Measurements from ENCODE around the gene DCPS. TPM values are rescaled to one million over a fixed set of nuclear protein-coding genes. Genes with fewer than 3 reads are reported as not detected.
A peak's percentile ranks its signal among the peaks of the same experiment; 100 is the strongest.

Gene DCPS
- total and polyA plus RNA-seq, 2 of the 4 experiments (the other 2 are of a cell fraction), result 19.7 to 34.8 TPM

DNA sequence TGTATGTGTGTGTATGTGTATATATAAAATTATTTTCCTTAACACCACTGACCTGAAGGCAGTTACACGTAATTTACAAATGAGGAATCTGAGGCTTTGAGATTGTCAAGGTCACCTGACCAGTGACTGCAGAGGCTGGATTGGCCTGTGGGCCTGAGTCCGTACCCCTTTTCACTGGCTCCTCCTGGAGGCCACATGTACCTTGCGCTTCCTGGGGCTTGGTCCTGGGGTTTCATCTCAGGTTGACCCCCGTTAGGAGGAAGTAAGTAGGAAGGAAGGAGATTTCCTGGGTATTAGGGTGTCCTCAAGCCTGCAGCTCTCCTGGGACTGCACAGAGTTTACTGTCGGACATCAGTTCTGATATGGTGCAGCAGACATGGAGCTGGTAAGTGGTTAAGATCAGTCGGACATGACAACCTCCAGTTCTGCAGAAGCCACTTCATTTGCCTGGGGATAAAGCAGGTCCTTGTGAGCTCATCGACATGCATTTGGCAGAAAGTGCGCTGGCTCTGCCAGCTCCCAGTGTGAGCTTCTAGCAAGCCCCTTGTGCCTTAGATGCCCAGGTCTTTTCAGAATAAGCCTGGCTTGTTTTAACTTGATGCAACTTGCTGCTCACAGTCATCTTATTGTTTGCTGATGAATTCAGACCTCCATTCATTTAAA lies 88.2 kb downstream of the DCPS start:
- intact Hi-C loops (cut with micrococcal nuclease), result no loop called here
- H3K9me3 ChIP-seq (ENCODE audit: control insufficient read depth, insufficient read depth, low read length), result no peaks in the 10 kb centered on the region
- 30% methylated on average over 2 of the region's 8 CpGs; no CpG with 5 or more reads in 1 of the 2 experiments for WGBS, 2 experiments (ENCODE audit: extremely low coverage in 2 of 2, insufficient read length in 1 of 2)

More for the DNA sequence above, 88.2 kb downstream of the DCPS start:
- POLR2A ChIA-PET (ENCODE audit: unreplicated experiment), result no interaction called here
- Histone ChIP-seq H3K56ac (ENCODE audit: extremely low read depth, insufficient read depth, low read length) (no peak overlapping the region), H4K20me1 (ENCODE audit: insufficient read depth, low read length) (no peaks in the 10 kb centered on the region), H3K79me1 (ENCODE audit: low read depth in 1 of 2, low read length in 2 of 2) (peaks cover 0 to 10% of the 10 kb centered on the region in 2 experiments; a peak in 3 of 4 replicates), H4K8ac (ENCODE audit: low read depth in 2 of 2, low read length in 2 of 2) (no peak overlapping the region), H2BK5ac (ENCODE audit: low read depth, low read length, poor library complexity, severe bottlenecking) (no peak overlapping the region), H2BK120ac (ENCODE audit: low read depth, low read length) (no peak overlapping the region), H2BK15ac (ENCODE audit: low read depth, low read length) (no peak overlapping the region), H3K9me1 (ENCODE audit: insufficient read depth, low read length) (no peaks in the 10 kb centered on the region), H3K9ac (ENCODE audit: low read depth, low read length) (no peak overlapping the region), H3K23ac (ENCODE audit: low read depth, low read length) (no peak overlapping the region), H4K5ac (ENCODE audit: low read depth, low read length) (no peak overlapping the region), H3K4me2 (ENCODE audit: low read depth, low read length) (no peak overlapping the region), H3K14ac (replicated peaks; ENCODE audit: low read depth, low read length) (no peak overlapping the region), H4K91ac (ENCODE audit: insufficient read depth, low read depth, low read length) (no peak overlapping the region), H2AK9ac (replicated peaks; ENCODE audit: low read depth, low read length, poor library complexity) (no peak overlapping the region), H3K4me3 (ENCODE audit: insufficient read depth, low read depth, low read length) (no peak overlapping the region), H3K4me1 (ENCODE audit: control insufficient read depth, insufficient read depth, low read length) (peaks cover 2% of the 10 kb centered on the region; the same call in 1 of the 2 replicates), H2BK20ac (ENCODE audit: low read depth, low read length) (no peak overlapping the region), H2AK5ac (ENCODE audit: low read depth, low read length) (no peak overlapping the region), H3K27me3 (ENCODE audit: control insufficient read depth, insufficient read depth, low read length) (no peaks in the 10 kb centered on the region), H3K4ac (ENCODE audit: low read depth, low read length) (no peak overlapping the region), H3K36me3 (ENCODE audit: control insufficient read depth, insufficient read depth, low read length) (no peaks in the 10 kb centered on the region), H3K27ac (ENCODE audit: insufficient read depth, low read length) (no peak overlapping the region), H2AFZ (replicated peaks; ENCODE audit: low read length, poor library complexity) (no peak overlapping the region), H3K18ac (ENCODE audit: low read depth, low read length) (no peak overlapping the region)
- CTCF ChIA-PET, result no interaction called here
- no TSS peak for BruUV-seq (replicated peaks)
- TF ChIP-seq SMC3 (IDR thresholded peaks at IDR 0.05; ENCODE audit: low read depth, low read length) (0 out of 2 replicates have a peak, but pooled peaks have one; percentile 8), CHD1 (IDR thresholded peaks at IDR 0.05; ENCODE audit: low read depth, low read length) (no peak), RAD21 (IDR thresholded peaks at IDR 0.05; ENCODE audit: low read length) (no peak)
- dilution Hi-C loops (cut with HindIII; ENCODE audit: low sequenced_read_pairs, unreplicated experiment), result no loop called here
- DNase-seq (no peak), ATAC-seq (ENCODE audit: low read depth) (no peak)
- in situ Hi-C loops (cut with MboI; ENCODE audit: low sequenced_read_pairs), result no loop called here

Measured in IMR-90 (cell line).